ENCODE measurements around the gene ATXN3L. TPM values are rescaled to one million over a fixed set of nuclear protein-coding genes. Genes with fewer than 3 reads are reported as not detected.

Gene ATXN3L
- total RNA-seq, 4 donors from 2014 or later: not detected

- Histone ChIP-seq H3K27ac (replicated peaks in 1 of 4) (no peak overlapping the region), H3K4me3 (no peak overlapping the region), H3K27me3 (no peaks in the 10 kb centered on the region), H3K36me3 (no peaks in the 10 kb centered on the region), H3K4me1 (no peaks in the 10 kb centered on the region), H3K9me3 (no peaks in the 10 kb centered on the region)
- intact Hi-C loops (cut with DNase I): no loop called here
- TF ChIP-seq EP300 (IDR thresholded peaks at IDR 0.05) (no peak), CTCF (IDR thresholded peaks at IDR 0.05) (no peak), POLR2A (IDR thresholded peaks at IDR 0.05; ENCODE audit: low read depth) (no peak), POLR2AphosphoS5 (IDR thresholded peaks at IDR 0.05) (no peak)
- no peak for DNase-seq (ENCODE audit: extremely low spot score)
- 94% methylated on average over 5 of the region's 5 CpGs for WGBS
Observed at GRCh38 chrX:13285229-13285628, 34.6 kb downstream of the ATXN3L start.

GRCh38 chrX:13284570-13284969 is 35.3 kb downstream of the ATXN3L start:
- no peak for DNase-seq (ENCODE audit: extremely low spot score)
- H3K27me3 ChIP-seq: no peaks in the 10 kb centered on the region
- H3K36me3 ChIP-seq: no peaks in the 10 kb centered on the region
- no peak for TF ChIP-seq POLR2AphosphoS5 (IDR thresholded peaks at IDR 0.05)
- TF ChIP-seq EP300 (IDR thresholded peaks at IDR 0.05): no peak
- TF ChIP-seq POLR2A (IDR thresholded peaks at IDR 0.05; ENCODE audit: low read depth): no peak
- TF ChIP-seq CTCF (IDR thresholded peaks at IDR 0.05): no peak
- H3K9me3 ChIP-seq: no peaks in the 10 kb centered on the region
- no peak overlapping the region for H3K27ac ChIP-seq (replicated peaks in 1 of 4)
- peaks cover 0 to 4% (median 2%) of the 10 kb centered on the region in 4 donors for H3K4me1 ChIP-seq
- intact Hi-C loops (cut with DNase I): no loop called here
- no peak overlapping the region for H3K4me3 ChIP-seq
- 67% methylated on average over 1 of the region's 1 CpG for WGBS

GRCh38 chrX:13283950-13284546 is 35.8 kb downstream of the ATXN3L start:
- Histone ChIP-seq H3K9me3 (no peaks in the 10 kb centered on the region), H3K27ac (replicated peaks in 1 of 4) (no peak overlapping the region), H3K27me3 (no peaks in the 10 kb centered on the region), H3K36me3 (no peaks in the 10 kb centered on the region), H3K4me1 (peaks cover 0 to 5% (median 2%) of the 10 kb centered on the region in 4 donors), H3K4me3 (no peak overlapping the region)
- TF ChIP-seq EP300 (IDR thresholded peaks at IDR 0.05): no peak
- TF ChIP-seq POLR2AphosphoS5 (IDR thresholded peaks at IDR 0.05): no peak
- TF ChIP-seq POLR2A (IDR thresholded peaks at IDR 0.05; ENCODE audit: low read depth): no peak
- no peak for TF ChIP-seq CTCF (IDR thresholded peaks at IDR 0.05)
- no peak for DNase-seq (ENCODE audit: extremely low spot score)
- intact Hi-C loops (cut with DNase I): no loop called here
- 50% methylated on average over 1 of the region's 1 CpG for WGBS

- H3K9me3 ChIP-seq: no peaks in the 10 kb centered on the region
- no peaks in the 10 kb centered on the region for H3K36me3 ChIP-seq
- intact Hi-C loops (cut with DNase I): no loop called here
- no peak overlapping the region for H3K4me3 ChIP-seq
- no peak for TF ChIP-seq CTCF (IDR thresholded peaks at IDR 0.05)
- TF ChIP-seq POLR2A (IDR thresholded peaks at IDR 0.05; ENCODE audit: low read depth): no peak
- no peak for TF ChIP-seq POLR2AphosphoS5 (IDR thresholded peaks at IDR 0.05)
- TF ChIP-seq EP300 (IDR thresholded peaks at IDR 0.05): no peak
- no peak for DNase-seq (ENCODE audit: extremely low spot score)
- H3K27me3 ChIP-seq: no peaks in the 10 kb centered on the region
- 70% methylated on average over 2 of the region's 2 CpGs for WGBS
- no peak overlapping the region for H3K27ac ChIP-seq (replicated peaks in 1 of 4)
- H3K4me1 ChIP-seq: peaks cover 0 to 5% (median 2%) of the 10 kb centered on the region in 4 donors
Observed at GRCh38 chrX:13283512-13283911, 36.3 kb downstream of the ATXN3L start.

GRCh38 chrX:13281289-13281688 is 38.6 kb downstream of the ATXN3L start:
- peaks cover 0 to 5% (median 2%) of the 10 kb centered on the region in 4 donors for H3K4me1 ChIP-seq
- H3K27me3 ChIP-seq: no peaks in the 10 kb centered on the region
- H3K4me3 ChIP-seq: no peak overlapping the region
- no peak for DNase-seq (ENCODE audit: extremely low spot score)
- intact Hi-C loops (cut with DNase I): no loop called here
- no peaks in the 10 kb centered on the region for H3K36me3 ChIP-seq
- no peak for TF ChIP-seq EP300 (IDR thresholded peaks at IDR 0.05)
- no peak for TF ChIP-seq POLR2AphosphoS5 (IDR thresholded peaks at IDR 0.05)
- H3K27ac ChIP-seq (replicated peaks in 1 of 4): no peak overlapping the region
- no peaks in the 10 kb centered on the region for H3K9me3 ChIP-seq
- 82% methylated on average over 6 of the region's 6 CpGs for WGBS
